A549 (cell line): ENCODE measurements around the gene AHCYL2. TPM values are rescaled to one million over a fixed set of nuclear protein-coding genes. Genes with fewer than 3 reads are reported as not detected.

ENCODE experiments used
- ATAC-seq, 2 experiments: fragments of 200-7000 bp in 1 of 2; fragments of >200 bp in 1 of 2; cut with Nextera tagmentation in 1 of 2; cut with Tn5 transposase in 1 of 2; 3 replicates each; pipeline versions ENCODE4 v1.8.0 to v1.9.1; 2018 to 2020; ENCODE audit warnings: mild to moderate bottlenecking in 1 of 2, moderate library complexity in 1 of 2
- CTCF ChIA-PET: fragments of 300-600 bp; sonication (Branson Sonifier 250); formaldehyde crosslinking; extraction: SDS; loops from one replicate; lab custom pipeline; 2021; ENCODE audit warnings: antibody characterized with exemption, inconsistent platforms; lab: Yijun Ruan, JAX
- POLR2A ChIA-PET: fragments of 350-600 bp; formaldehyde crosslinking; extraction: SDS; loops from one replicate; lab custom pipeline; 2021; ENCODE audit warnings: antibody characterized with exemption, inconsistent platforms; lab: Yijun Ruan, JAX
- DNase-seq, 2 experiments: peaks; one replicate each; pipeline versions ENCODE4 v3.0.0 to v3.0.0-alpha.2; 2011 to 2016; ENCODE audit warnings: low read depth in 1 of 2, low spot score in 1 of 2
- FAIRE-seq: peaks from 2 replicates; lab custom pipeline; 2011; peaks lifted over from hg19 to GRCh38; lab: Jason Lieb, UNC
- H3K27ac ChIP-seq, 2 experiments: fragments of >200 bp; sonication (Bioruptor Twin); formaldehyde crosslinking; 3 replicates each; pipeline ENCODE4 v1.5.1; 2016 to 2017
- H3K4me1 ChIP-seq: fragments of >200 bp; sonication (Bioruptor Twin); formaldehyde crosslinking; 3 replicates; pipeline ENCODE4 v1.6.1; 2016
- H3K4me2 ChIP-seq: fragments of >200 bp; sonication (Bioruptor Twin); formaldehyde crosslinking; 3 replicates; pipeline ENCODE4 v1.6.1; 2016
- H3K4me3 ChIP-seq: fragments of >200 bp; sonication (Bioruptor Twin); formaldehyde crosslinking; 3 replicates; pipeline ENCODE4 v1.5.1; 2016
- H3K9me3 ChIP-seq: fragments of >200 bp; sonication (Bioruptor Twin); formaldehyde crosslinking; 3 replicates; pipeline ENCODE4 v1.6.1; 2016
- CBX8 ChIP-seq: fragments of 200-600 bp; sonication (generic); IDR thresholded peaks from 2 replicates; pipeline ENCODE4 v1.6.1; 2016
- E2F6 ChIP-seq: IDR thresholded peaks from 2 replicates; pipeline ENCODE4 v1.6.1; 2012; ENCODE audit warnings: low read depth, borderline replicate concordance
- EP300 ChIP-seq, 2 experiments: fragments of >200 bp; sonication (Bioruptor Twin); formaldehyde crosslinking; IDR thresholded peaks; 2 replicates in 1 of 2; 3 replicates in 1 of 2; pipeline ENCODE4 v1.6.1; 2016 to 2017
- ESRRA ChIP-seq: fragments of 150-350 bp; IDR thresholded peaks from 2 replicates; pipeline ENCODE4 v1.6.1; 2014; ENCODE audit warnings: mild to moderate bottlenecking, low read length, borderline replicate concordance
- FOXS1 ChIP-seq: fragments of 250-450 bp; sonication (Bioruptor Pico); IDR thresholded peaks from 2 replicates; pipeline ENCODE4 v1.5.0; 2020; ENCODE audit warnings: mild to moderate bottlenecking, moderate library complexity
- GATA3 ChIP-seq: IDR thresholded peaks from 2 replicates; pipeline ENCODE4 v1.6.1; 2012; ENCODE audit warnings: borderline replicate concordance
- HES2 ChIP-seq: fragments of >200 bp; sonication (Bioruptor Twin); formaldehyde crosslinking; IDR thresholded peaks from 2 replicates; pipeline ENCODE4 v1.6.1; 2016
- HEYL ChIP-seq: fragments of 250-450 bp; sonication (Bioruptor Pico); IDR thresholded peaks from 2 replicates; pipeline ENCODE4 v1.8.0; 2021; ENCODE audit warnings: mild to moderate bottlenecking, moderate library complexity
- HOXA7 ChIP-seq: fragments of 250-450 bp; sonication (Bioruptor Pico); IDR thresholded peaks from 2 replicates; pipeline ENCODE4 v1.5.0; 2020; ENCODE audit warnings: mild to moderate bottlenecking, moderate library complexity
- HOXB5 ChIP-seq: fragments of 250-450 bp; sonication (Bioruptor Pico); IDR thresholded peaks from 2 replicates; pipeline ENCODE4 v1.5.0; 2020; ENCODE audit warnings: mild to moderate bottlenecking, moderate library complexity
- JUNB ChIP-seq: fragments of >200 bp; sonication (Bioruptor Twin); formaldehyde crosslinking; IDR thresholded peaks from 2 replicates; pipeline ENCODE4 v1.6.1; 2016
- KDM5A ChIP-seq: fragments of 200-600 bp; sonication (generic); IDR thresholded peaks from 2 replicates; pipeline ENCODE4 v1.6.1; 2016; ENCODE audit warnings: antibody characterized with exemption, mild to moderate bottlenecking
- MAFK ChIP-seq: fragments of 450-650 bp; IDR thresholded peaks from 2 replicates; pipeline ENCODE4 v1.6.1; 2014; ENCODE audit not compliant: partially characterized antibody
- MAZ ChIP-seq: fragments of 150-350 bp; IDR thresholded peaks from 2 replicates; pipeline ENCODE4 v1.6.1; 2014; ENCODE audit warnings: antibody characterized with exemption, low read depth, low read length, borderline replicate concordance
- MYC ChIP-seq: IDR thresholded peaks from 2 replicates; pipeline ENCODE4 v1.6.1; 2012; ENCODE audit warnings: mild to moderate bottlenecking, inconsistent platforms, low read length, improper control_type of control experiment, borderline replicate concordance
- PBX3 ChIP-seq: IDR thresholded peaks from 2 replicates; pipeline ENCODE4 v1.6.1; 2012
- PHF8 ChIP-seq: fragments of 200-600 bp; sonication (generic); IDR thresholded peaks from 2 replicates; pipeline ENCODE4 v1.6.1; 2016; ENCODE audit warnings: low read depth, mild to moderate bottlenecking, antibody characterized with exemption, moderate library complexity, borderline replicate concordance
- RAD21 ChIP-seq, 2 experiments: fragments of >200 bp in 1 of 2; sonication (Bioruptor Twin) in 1 of 2; formaldehyde crosslinking in 1 of 2; IDR thresholded peaks in 1 of 2; conservative IDR thresholded peaks in 1 of 2; 2 replicates in 1 of 2; 3 replicates in 1 of 2; pipeline ENCODE4 v1.6.1; 2012 to 2018; ENCODE audit warnings: inconsistent platforms in 1 of 2
- RCOR1 ChIP-seq: fragments of 150-350 bp; IDR thresholded peaks from 2 replicates; pipeline ENCODE4 v1.6.1; 2014; ENCODE audit warnings: antibody characterized with exemption, low read length, low read depth
- RNF2 ChIP-seq: fragments of 200-600 bp; sonication (generic); IDR thresholded peaks from 2 replicates; pipeline ENCODE4 v1.6.1; 2016; ENCODE audit warnings: low read depth, mild to moderate bottlenecking, antibody characterized with exemption, moderate library complexity, borderline replicate concordance
- SREBF2 ChIP-seq: fragments of 450-650 bp; IDR thresholded peaks from 2 replicates; pipeline ENCODE4 v1.6.1; 2014; ENCODE audit warnings: mild to moderate bottlenecking, moderate library complexity
- TFCP2L1 ChIP-seq: fragments of 250-450 bp; sonication (Bioruptor Pico); IDR thresholded peaks from 2 replicates; pipeline ENCODE4 v1.5.0; 2021; ENCODE audit warnings: mild to moderate bottlenecking
- TP53 ChIP-seq: fragments of 250-450 bp; sonication (Bioruptor Pico); IDR thresholded peaks from 2 replicates; pipeline ENCODE4 v1.5.0; 2021; ENCODE audit warnings: mild to moderate bottlenecking, moderate library complexity
- ZC3H11A ChIP-seq: fragments of 450-650 bp; IDR thresholded peaks from 2 replicates; pipeline ENCODE4 v1.6.1; 2014; ENCODE audit warnings: antibody characterized with exemption, mild to moderate bottlenecking
- WGBS: methylation state at CpG from one replicate; pipeline ENCODE4 v1.1.6; 2017; ENCODE audit errors: missing lambda C conversion rate; 5-methylcytosine and 5-hydroxymethylcytosine counted together
- polyA plus RNA-seq, 4 experiments: library from polyadenylated mRNA; depleted of rRNA in 3 of 4; stranded (reverse); fragments of >200 nt; fragmentation: RNase III in 1 of 4; extraction: RNeasy Plus Mini Kit Qiagen cat#74134 plus additional on column Dnase treatment in 1 of 4; gene quantifications; 2 replicates in 3 of 4; 3 replicates in 1 of 4; pipeline ENCODE4 v1.2.3, GENCODE V29; 2011 to 2017
- TF ChIP-seq, protein P1 (sequence below): fragments of 250-450 bp; sonication (Bioruptor Pico); IDR thresholded peaks from 2 replicates; pipeline ENCODE4 v1.5.0; 2020; ENCODE audit warnings: low read depth, mild to moderate bottlenecking, moderate library complexity
- TF ChIP-seq, protein P2 (sequence below): fragments of 450-650 bp; IDR thresholded peaks from 2 replicates; pipeline ENCODE4 v1.6.1; 2014; ENCODE audit warnings: antibody characterized with exemption
- TF ChIP-seq, protein P3 (sequence below): fragments of >200 bp; sonication (Bioruptor Twin); formaldehyde crosslinking; IDR thresholded peaks from 3 replicates; pipeline ENCODE4 v1.5.1; 2016

Gene AHCYL2
- polyA plus RNA-seq, 2 of the 4 experiments (the other 2 are of a cell fraction) = 10.8 to 25.9 TPM

DNA sequence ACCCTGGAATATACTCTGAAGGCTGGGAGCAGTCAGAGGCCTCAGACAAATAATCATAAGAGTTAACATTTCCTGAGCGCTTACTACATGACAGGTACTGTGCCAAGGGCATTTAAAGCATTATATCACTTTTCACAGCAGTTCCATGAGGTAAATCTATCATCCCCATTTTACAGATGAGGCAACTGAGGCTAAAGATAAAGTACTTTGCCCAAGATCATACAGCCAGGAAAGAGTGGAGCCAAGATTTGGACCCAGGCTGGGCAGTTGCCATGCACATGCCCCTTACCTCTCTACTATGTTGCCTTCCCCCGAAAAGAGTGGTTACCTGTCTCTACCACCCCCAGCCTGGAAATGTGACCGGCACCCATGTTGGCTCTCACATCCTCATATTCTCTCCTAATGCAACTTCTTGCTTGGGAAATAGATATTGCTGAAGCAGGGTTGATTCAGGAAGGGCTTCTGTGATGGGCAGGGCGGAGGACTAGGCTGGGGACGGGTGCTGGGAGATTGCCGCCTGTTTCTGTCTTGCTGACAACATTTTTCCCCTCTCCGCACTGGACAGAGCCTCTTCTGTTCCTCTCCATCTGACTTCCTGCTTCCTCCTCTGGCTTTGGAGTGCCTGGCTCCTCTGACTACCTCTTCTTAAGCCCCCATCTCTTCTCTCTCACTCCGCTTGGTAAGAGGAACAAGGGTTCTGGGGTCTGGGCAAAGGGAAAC lies 22.6 kb upstream of the AHCYL2 start:
- no peak overlapping the region for H3K4me2 ChIP-seq
- H3K27ac ChIP-seq = no peak overlapping the region
- no peak for DNase-seq
- CTCF ChIA-PET = interaction anchor here (1.1 kb wide), 1 partner anchor 10 kb away, joined by 3 read pairs; no protein-coding TSS in a partner anchor
- H3K4me3 ChIP-seq = no peak overlapping the region
- WGBS = 83% methylated on average over 8 of the region's 8 CpGs
- H3K4me1 ChIP-seq = no peaks in the 10 kb centered on the region
- POLR2A ChIA-PET = no interaction called here
- FAIRE-seq = no peak
- no peaks in the 10 kb centered on the region for H3K9me3 ChIP-seq
- ATAC-seq = no peak
- TF ChIP-seq RNF2 (no peak), PBX3 (no peak), MYC (no peak), FOXS1 (CRISPR knock-in tag) (no peak), MAFK (no peak), RAD21 (conservative IDR thresholded peaks at IDR 0.05 in 1 of 2, IDR thresholded peaks at IDR 0.05 in 1 of 2) (no peak), TP53 (CRISPR knock-in tag) (no peak), TFCP2L1 (CRISPR knock-in tag) (no peak), HEYL (CRISPR knock-in tag) (no peak), ESRRA (no peak), E2F6 (no peak), MAZ (no peak), GATA3 (no peak), HOXA7 (no peak), HOXB5 (CRISPR knock-in tag) (no peak), RCOR1 (no peak), PHF8 (no peak)
- TF ChIP-seq, protein P1, sequence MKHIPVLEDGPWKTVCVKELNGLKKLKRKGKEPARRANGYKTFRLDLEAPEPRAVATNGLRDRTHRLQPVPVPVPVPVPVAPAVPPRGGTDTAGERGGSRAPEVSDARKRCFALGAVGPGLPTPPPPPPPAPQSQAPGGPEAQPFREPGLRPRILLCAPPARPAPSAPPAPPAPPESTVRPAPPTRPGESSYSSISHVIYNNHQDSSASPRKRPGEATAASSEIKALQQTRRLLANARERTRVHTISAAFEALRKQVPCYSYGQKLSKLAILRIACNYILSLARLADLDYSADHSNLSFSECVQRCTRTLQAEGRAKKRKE (CRISPR knock-in tag) = no peak
- TF ChIP-seq, protein P2, sequence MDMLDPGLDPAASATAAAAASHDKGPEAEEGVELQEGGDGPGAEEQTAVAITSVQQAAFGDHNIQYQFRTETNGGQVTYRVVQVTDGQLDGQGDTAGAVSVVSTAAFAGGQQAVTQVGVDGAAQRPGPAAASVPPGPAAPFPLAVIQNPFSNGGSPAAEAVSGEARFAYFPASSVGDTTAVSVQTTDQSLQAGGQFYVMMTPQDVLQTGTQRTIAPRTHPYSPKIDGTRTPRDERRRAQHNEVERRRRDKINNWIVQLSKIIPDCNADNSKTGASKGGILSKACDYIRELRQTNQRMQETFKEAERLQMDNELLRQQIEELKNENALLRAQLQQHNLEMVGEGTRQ = no peak

- Histone ChIP-seq H3K4me1 (no peaks in the 10 kb centered on the region), H3K4me3 (no peak overlapping the region), H3K4me2 (no peak overlapping the region)
- CTCF ChIA-PET = interaction anchor here (0.9 to 3.2 kb wide), 7 partner anchors 9 to 95 kb away, joined by 3 to 10 read pairs (median 4); no protein-coding TSS in a partner anchor
- TF ChIP-seq JUNB (no peak), ZC3H11A (no peak), RNF2 (no peak), HES2 (no peak), SREBF2 (no peak), HOXB5 (CRISPR knock-in tag) (no peak), PBX3 (no peak), EP300 (IDR thresholded peaks at IDR 0.05) (no peak), RCOR1 (no peak), FOXS1 (CRISPR knock-in tag) (no peak), ESRRA (no peak), KDM5A (no peak), CBX8 (no peak)
- TF ChIP-seq, protein P3, sequence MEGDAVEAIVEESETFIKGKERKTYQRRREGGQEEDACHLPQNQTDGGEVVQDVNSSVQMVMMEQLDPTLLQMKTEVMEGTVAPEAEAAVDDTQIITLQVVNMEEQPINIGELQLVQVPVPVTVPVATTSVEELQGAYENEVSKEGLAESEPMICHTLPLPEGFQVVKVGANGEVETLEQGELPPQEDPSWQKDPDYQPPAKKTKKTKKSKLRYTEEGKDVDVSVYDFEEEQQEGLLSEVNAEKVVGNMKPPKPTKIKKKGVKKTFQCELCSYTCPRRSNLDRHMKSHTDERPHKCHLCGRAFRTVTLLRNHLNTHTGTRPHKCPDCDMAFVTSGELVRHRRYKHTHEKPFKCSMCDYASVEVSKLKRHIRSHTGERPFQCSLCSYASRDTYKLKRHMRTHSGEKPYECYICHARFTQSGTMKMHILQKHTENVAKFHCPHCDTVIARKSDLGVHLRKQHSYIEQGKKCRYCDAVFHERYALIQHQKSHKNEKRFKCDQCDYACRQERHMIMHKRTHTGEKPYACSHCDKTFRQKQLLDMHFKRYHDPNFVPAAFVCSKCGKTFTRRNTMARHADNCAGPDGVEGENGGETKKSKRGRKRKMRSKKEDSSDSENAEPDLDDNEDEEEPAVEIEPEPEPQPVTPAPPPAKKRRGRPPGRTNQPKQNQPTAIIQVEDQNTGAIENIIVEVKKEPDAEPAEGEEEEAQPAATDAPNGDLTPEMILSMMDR = no peak
- TF ChIP-seq, protein P2 = no peak
- TF ChIP-seq, all 56 proteins: peak for 0
- FAIRE-seq = no peak
- no peak; a peak in 1 of 6 replicates for ATAC-seq
- Histone ChIP-seq H3K9me3 (no peaks in the 10 kb centered on the region), H3K27ac (no peak overlapping the region)
- DNase-seq = no peak
- 90% methylated on average over 6 of the region's 14 CpGs for WGBS
- POLR2A ChIA-PET = no interaction called here
Measured at GRCh38 chr7:129203050-129203741, 21.6 kb upstream of the AHCYL2 start.
